Mesenchymal stem cell (in vitro differentiated cells and primary cell): ENCODE results near the gene TACR1.
A peak's percentile ranks its signal among the peaks of the same experiment; 100 is the strongest.
"Not testable (repeated sequence)": the region's sequence is repeated elsewhere in the genome, so short reads cannot be mapped to it uniquely, and the experiment has no call there.

Source experiments
- DNase-seq: peaks from one replicate; pipeline ENCODE4 v3.0.0-alpha.2; 2013
- H2AFZ ChIP-seq: one replicate; pipeline ENCODE4 v1.6.1; 2013; ENCODE audit warnings: low read depth, mild to moderate bottlenecking, control low read depth, inconsistent platforms, low read length, moderate library complexity
- H2AK5ac ChIP-seq: 2 replicates; pipeline ENCODE4 v1.6.1; 2013; ENCODE audit warnings: low read length, moderate library complexity, mild to moderate bottlenecking, inconsistent platforms; ENCODE audit not compliant: severe bottlenecking
- H2BK120ac ChIP-seq: one replicate; pipeline ENCODE4 v1.6.1; 2013; ENCODE audit warnings: low read depth, mild to moderate bottlenecking, inconsistent platforms, low read length, moderate library complexity
- H2BK12ac ChIP-seq, 2 experiments: one replicate each; pipeline ENCODE4 v1.6.1; 2013; ENCODE audit warnings: inconsistent platforms in 2 of 2, low read length in 2 of 2, mild to moderate bottlenecking in 2 of 2, moderate library complexity in 2 of 2, control low read depth in 1 of 2
- H2BK15ac ChIP-seq: one replicate; pipeline ENCODE4 v1.6.1; 2013; ENCODE audit warnings: mild to moderate bottlenecking, low read depth, inconsistent platforms; ENCODE audit not compliant: poor library complexity, severe bottlenecking
- H2BK5ac ChIP-seq: 2 replicates; pipeline ENCODE4 v1.6.1; 2013; ENCODE audit warnings: low read depth, mild to moderate bottlenecking, low read length, control low read depth, inconsistent platforms; ENCODE audit not compliant: poor library complexity, severe bottlenecking
- H3K14ac ChIP-seq, 2 experiments: one replicate each; pipeline ENCODE4 v1.6.1; 2013; ENCODE audit warnings: inconsistent platforms in 2 of 2, low read length in 2 of 2, control low read depth in 1 of 2, mild to moderate bottlenecking in 1 of 2, moderate library complexity in 1 of 2
- H3K18ac ChIP-seq, 2 experiments: one replicate each; pipeline ENCODE4 v1.6.1; 2013; ENCODE audit warnings: inconsistent platforms in 2 of 2, low read length in 2 of 2, control low read depth in 1 of 2, low read depth in 1 of 2, mild to moderate bottlenecking in 1 of 2
- H3K23ac ChIP-seq, 2 experiments: one replicate each; pipeline ENCODE4 v1.6.1; 2013; ENCODE audit warnings: inconsistent platforms in 2 of 2, low read length in 2 of 2, mild to moderate bottlenecking in 2 of 2, moderate library complexity in 2 of 2, control low read depth in 1 of 2
- H3K27ac ChIP-seq: 2 replicates; pipeline ENCODE4 v1.5.1; 2013; ENCODE audit warnings: mild to moderate bottlenecking, moderate library complexity, low read length, control low read depth, inconsistent platforms; ENCODE audit not compliant: poor library complexity, severe bottlenecking
- H3K27me3 ChIP-seq, 2 experiments: 2 replicates each; pipeline versions ENCODE4 v1.6.1 to v1.7.0; 2013; ENCODE audit warnings: low read length in 2 of 2, mild to moderate bottlenecking in 2 of 2, moderate library complexity in 2 of 2, control low read depth in 1 of 2, inconsistent platforms in 1 of 2; ENCODE audit not compliant: control insufficient read depth in 1 of 2, insufficient read depth in 1 of 2
- H3K36me3 ChIP-seq, 2 experiments: 2 replicates each; pipeline versions ENCODE4 v1.6.1 to v1.7.0; 2013; ENCODE audit warnings: low read length in 2 of 2, control low read depth in 1 of 2, inconsistent platforms in 1 of 2, low read depth in 1 of 2, mild to moderate bottlenecking in 1 of 2; ENCODE audit not compliant: insufficient read depth in 2 of 2, control insufficient read depth in 1 of 2
- H3K4ac ChIP-seq, 2 experiments: one replicate each; pipeline ENCODE4 v1.6.1; 2013; ENCODE audit warnings: inconsistent platforms in 2 of 2, low read length in 2 of 2, mild to moderate bottlenecking in 2 of 2, moderate library complexity in 2 of 2, control low read depth in 1 of 2, low read depth in 1 of 2
- H3K4me1 ChIP-seq: 2 replicates; pipeline ENCODE4 v1.6.1; 2013; ENCODE audit warnings: low read depth, low read length, control low read depth; ENCODE audit not compliant: control insufficient read depth, insufficient read depth
- H3K4me2 ChIP-seq: 2 replicates; pipeline ENCODE4 v1.6.1; 2013; ENCODE audit warnings: low read length, mild to moderate bottlenecking, inconsistent platforms; ENCODE audit not compliant: poor library complexity, severe bottlenecking
- H3K4me3 ChIP-seq, 2 experiments: 2 replicates each; pipeline versions ENCODE4 v1.5.1 to v1.7.0; 2013; ENCODE audit warnings: low read length in 2 of 2, mild to moderate bottlenecking in 2 of 2, control low read depth in 1 of 2, low read depth in 1 of 2; ENCODE audit not compliant: insufficient read depth in 1 of 2
- H3K79me1 ChIP-seq: replicated peaks from 2 replicates; pipeline ENCODE4 v1.6.1; 2013; ENCODE audit warnings: mild to moderate bottlenecking, control low read depth, low read length, inconsistent platforms; ENCODE audit not compliant: poor library complexity, severe bottlenecking
- H3K9ac ChIP-seq: 2 replicates; pipeline ENCODE4 v1.7.0; 2013; ENCODE audit warnings: mild to moderate bottlenecking, low read length, moderate library complexity
- H3K9me3 ChIP-seq: 2 replicates; pipeline ENCODE4 v1.7.0; 2013; ENCODE audit warnings: mild to moderate bottlenecking, low read length; ENCODE audit not compliant: control insufficient read depth
- H4K8ac ChIP-seq: one replicate; pipeline ENCODE4 v1.6.1; 2013; ENCODE audit warnings: inconsistent platforms, mild to moderate bottlenecking, low read length, moderate library complexity
- H4K91ac ChIP-seq: one replicate; pipeline ENCODE4 v1.6.1; 2013; ENCODE audit warnings: mild to moderate bottlenecking, low read length, inconsistent platforms
- WGBS: methylation state at CpG from one replicate; pipeline ENCODE4 v1.1.7; 2013; ENCODE audit warnings: mixed read lengths; 5-methylcytosine and 5-hydroxymethylcytosine counted together

The TACR1 gene

GRCh38 chr2:75221862-75222261, 22.5 kb upstream of the TACR1 start:
- Histone ChIP-seq H2BK120ac (no peak overlapping the region), H3K4ac (no peak overlapping the region), H4K8ac (no peak overlapping the region), H4K91ac (no peak overlapping the region), H3K27me3 (no peaks in the 10 kb centered on the region), H2BK12ac (no peak overlapping the region), H2BK5ac (no peak overlapping the region), H2BK15ac (no peak overlapping the region), H3K4me1 (no peaks in the 10 kb centered on the region), H3K14ac (no peak overlapping the region), H3K23ac (no peak overlapping the region), H3K79me1 (no peaks in the 10 kb centered on the region), H2AFZ (no peak overlapping the region), H3K4me2 (no peak overlapping the region), H3K18ac (no peak overlapping the region), H3K9ac (no peak overlapping the region), H3K4me3 (no peak overlapping the region), H2AK5ac (no peak overlapping the region), H3K27ac (no peak overlapping the region), H3K9me3 (peaks cover 6% of the 10 kb centered on the region), H3K36me3 (no peaks in the 10 kb centered on the region)
- peak; percentile 74 for DNase-seq
- WGBS: 33% methylated on average over 3 of the region's 3 CpGs

- not testable (repeated sequence) for H3K36me3 ChIP-seq, H3K23ac ChIP-seq, DNase-seq, H3K9ac ChIP-seq, H3K9me3 ChIP-seq, H2BK15ac ChIP-seq, H3K14ac ChIP-seq, H3K18ac ChIP-seq, H3K79me1 ChIP-seq, H4K91ac ChIP-seq, H2BK120ac ChIP-seq, H3K4me3 ChIP-seq, H3K27me3 ChIP-seq, H2AK5ac ChIP-seq, H3K27ac ChIP-seq, H3K4me2 ChIP-seq, H2BK5ac ChIP-seq, H2BK12ac ChIP-seq, H4K8ac ChIP-seq, H3K4ac ChIP-seq, H2AFZ ChIP-seq, H3K4me1 ChIP-seq
- 60% methylated on average over 4 of the region's 4 CpGs for WGBS
Measured at GRCh38 chr2:75219213-75219612, 19.9 kb upstream of the TACR1 start.

GRCh38 chr2:75211266-75211770, 12.0 kb upstream of the TACR1 start:
- Histone ChIP-seq H3K4me2 (no peak overlapping the region), H3K4ac (no peak overlapping the region), H2AFZ (no peak overlapping the region), H2BK12ac (no peak overlapping the region), H2AK5ac (no peak overlapping the region), H3K36me3 (no peaks in the 10 kb centered on the region), H2BK5ac (no peak overlapping the region), H2BK15ac (no peak overlapping the region), H3K14ac (no peak overlapping the region), H3K27ac (no peak overlapping the region), H3K18ac (no peak overlapping the region), H4K8ac (no peak overlapping the region), H3K27me3 (no peaks in the 10 kb centered on the region), H3K9me3 (no peaks in the 10 kb centered on the region), H4K91ac (no peak overlapping the region), H2BK120ac (no peak overlapping the region), H3K4me3 (no peak overlapping the region), H3K4me1 (no peaks in the 10 kb centered on the region), H3K23ac (no peak overlapping the region), H3K79me1 (no peaks in the 10 kb centered on the region), H3K9ac (no peak overlapping the region)
- WGBS: no CpG with 5 or more reads among the region's 1 CpG
- no peak for DNase-seq

GRCh38 chr2:75210409-75210808, 11.1 kb upstream of the TACR1 start:
- no peak overlapping the region for H3K4ac ChIP-seq
- no peak overlapping the region for H3K23ac ChIP-seq
- no peak overlapping the region for H4K91ac ChIP-seq
- no peak overlapping the region for H2AFZ ChIP-seq
- no peaks in the 10 kb centered on the region for H3K9me3 ChIP-seq
- no peak for DNase-seq
- H3K27ac ChIP-seq: no peak overlapping the region
- no peak overlapping the region for H2BK12ac ChIP-seq
- no peak overlapping the region for H4K8ac ChIP-seq
- no peaks in the 10 kb centered on the region for H3K36me3 ChIP-seq
- H3K79me1 ChIP-seq: no peaks in the 10 kb centered on the region
- no peak overlapping the region for H3K18ac ChIP-seq
- no peak overlapping the region for H3K9ac ChIP-seq
- H3K4me2 ChIP-seq: no peak overlapping the region
- WGBS: 97% methylated on average over 3 of the region's 3 CpGs
- H3K4me3 ChIP-seq: no peak overlapping the region
- H2BK5ac ChIP-seq: no peak overlapping the region
- H2BK15ac ChIP-seq: no peak overlapping the region
- H3K4me1 ChIP-seq: no peaks in the 10 kb centered on the region
- no peak overlapping the region for H2AK5ac ChIP-seq
- H2BK120ac ChIP-seq: no peak overlapping the region
- H3K14ac ChIP-seq: no peak overlapping the region
- no peaks in the 10 kb centered on the region for H3K27me3 ChIP-seq
